ENCODE results near the gene ATL2. TPM values are rescaled to one million over a fixed set of nuclear protein-coding genes. Genes with fewer than 3 reads are reported as not detected.
"Not testable (repeated sequence)": the region's sequence is repeated elsewhere in the genome, so short reads cannot be mapped to it uniquely, and the experiment has no call there.

Gene ATL2
- total RNA-seq, 1 donor from 2014 or later: 72.9 TPM

GRCh38 chr2:38293152-38293865 lies 83.8 kb downstream of the ATL2 start:
- H3K27ac Mint-ChIP-seq (ENCODE audit: unreplicated experiment): no peak overlapping the region
- no peaks in the 10 kb centered on the region for H3K4me1 Mint-ChIP-seq
- H3K9me3 Mint-ChIP-seq: no peaks in the 10 kb centered on the region
- no peak for DNase-seq (ENCODE audit: low read depth, low spot score)
- no peak for TF ChIP-seq CTCF (conservative IDR thresholded peaks at IDR 0.05)
- H3K27me3 Mint-ChIP-seq (ENCODE audit: low read depth): no peaks in the 10 kb centered on the region
- H3K4me3 Mint-ChIP-seq: no peak overlapping the region
- peaks cover 13% of the 10 kb centered on the region for H3K36me3 Mint-ChIP-seq (ENCODE audit: low read depth)

- Mint-ChIP-seq H3K9me3 (no peaks in the 10 kb centered on the region), H3K36me3 (ENCODE audit: low read depth) (no peaks in the 10 kb centered on the region), H3K4me1 (no peaks in the 10 kb centered on the region), H3K27me3 (ENCODE audit: low read depth) (no peaks in the 10 kb centered on the region), H3K4me3 (no peak overlapping the region), H3K27ac (ENCODE audit: unreplicated experiment) (no peak overlapping the region)
- TF ChIP-seq CTCF (conservative IDR thresholded peaks at IDR 0.05): no peak
- no peak for DNase-seq (ENCODE audit: low read depth, low spot score)
These were observed 86.7 kb downstream of the ATL2 start for GRCh38 chr2:38290332-38290731.

- H3K4me3 Mint-ChIP-seq: no peak overlapping the region
- no peaks in the 10 kb centered on the region for H3K4me1 Mint-ChIP-seq
- H3K27ac Mint-ChIP-seq (ENCODE audit: unreplicated experiment): no peak overlapping the region
- no peak for TF ChIP-seq CTCF (conservative IDR thresholded peaks at IDR 0.05)
- no peaks in the 10 kb centered on the region for H3K36me3 Mint-ChIP-seq (ENCODE audit: low read depth)
- no peaks in the 10 kb centered on the region for H3K27me3 Mint-ChIP-seq (ENCODE audit: low read depth)
- H3K9me3 Mint-ChIP-seq: peaks cover 4% of the 10 kb centered on the region
- DNase-seq (ENCODE audit: low read depth, low spot score): no peak
These were observed 92.1 kb downstream of the ATL2 start for GRCh38 chr2:38284971-38285370.

GRCh38 chr2:38281095-38281742 lies 95.9 kb downstream of the ATL2 start:
- no peak for TF ChIP-seq CTCF (conservative IDR thresholded peaks at IDR 0.05)
- peaks cover 7% of the 10 kb centered on the region for H3K9me3 Mint-ChIP-seq
- H3K27me3 Mint-ChIP-seq (ENCODE audit: low read depth): no peaks in the 10 kb centered on the region
- H3K4me3 Mint-ChIP-seq: no peak overlapping the region
- no peak overlapping the region for H3K27ac Mint-ChIP-seq (ENCODE audit: unreplicated experiment)
- H3K4me1 Mint-ChIP-seq: no peaks in the 10 kb centered on the region
- no peaks in the 10 kb centered on the region for H3K36me3 Mint-ChIP-seq (ENCODE audit: low read depth)
- no peak for DNase-seq (ENCODE audit: low read depth, low spot score)

GRCh38 chr2:38279201-38279600 lies 97.9 kb downstream of the ATL2 start:
- no peak overlapping the region for H3K4me3 Mint-ChIP-seq
- H3K27ac Mint-ChIP-seq (ENCODE audit: unreplicated experiment): no peak overlapping the region
- DNase-seq (ENCODE audit: low read depth, low spot score): no peak
- no peaks in the 10 kb centered on the region for H3K36me3 Mint-ChIP-seq (ENCODE audit: low read depth)
- H3K9me3 Mint-ChIP-seq: peaks cover 7% of the 10 kb centered on the region
- H3K4me1 Mint-ChIP-seq: peaks cover 4% of the 10 kb centered on the region
- no peaks in the 10 kb centered on the region for H3K27me3 Mint-ChIP-seq (ENCODE audit: low read depth)
- no peak for TF ChIP-seq CTCF (conservative IDR thresholded peaks at IDR 0.05)

- not testable (repeated sequence) for H3K4me1 Mint-ChIP-seq; H3K9me3 Mint-ChIP-seq; DNase-seq (ENCODE audit: low read depth, low spot score); H3K27me3 Mint-ChIP-seq (ENCODE audit: low read depth); H3K27ac Mint-ChIP-seq (ENCODE audit: unreplicated experiment); H3K36me3 Mint-ChIP-seq (ENCODE audit: low read depth); H3K4me3 Mint-ChIP-seq
These were observed 99.0 kb downstream of the ATL2 start for GRCh38 chr2:38278117-38278438.
